Left lung (tissue), 10 donors: ENCODE measurements around the gene ROBO2. TPM values are rescaled to one million over a fixed set of nuclear protein-coding genes. Genes with fewer than 3 reads are reported as not detected.

Experiments
- ATAC-seq: fragments of 200-7000 bp; cut with Tn5 transposase; one replicate; pipeline ENCODE4 v1.9.1; 2020; ENCODE audit warnings: moderate library complexity
- DNase-seq, 4 donors: peaks; one replicate each; pipeline ENCODE4 v3.0.0-alpha.2; 2013 to 2020
- H3K27ac ChIP-seq, 2 donors: fragments of 200-600 bp; sonication (generic) in 1 of 2; one replicate each; pipeline versions ENCODE4 v1.5.0 to v1.8.0; 2020 to 2021
- H3K27me3 ChIP-seq, 2 donors: fragments of 200-600 bp; sonication (generic) in 1 of 2; one replicate each; pipeline versions ENCODE4 v1.5.0 to v1.8.0; 2020 to 2021
- H3K36me3 ChIP-seq, 2 donors: fragments of 200-600 bp; sonication (generic) in 1 of 2; one replicate each; pipeline versions ENCODE4 v1.5.0 to v1.8.0; 2020 to 2021
- H3K4me1 ChIP-seq, 2 donors: fragments of 200-600 bp; one replicate each; pipeline ENCODE4 v1.8.0; 2021
- H3K4me3 ChIP-seq, 2 donors: fragments of 200-600 bp; sonication (generic) in 1 of 2; one replicate each; pipeline versions ENCODE4 v1.5.0 to v1.8.0; 2020 to 2021; ENCODE audit warnings: mild to moderate bottlenecking in 1 of 2
- H3K9me3 ChIP-seq, 2 donors: fragments of 200-600 bp; sonication (generic) in 1 of 2; one replicate each; pipeline versions ENCODE4 v1.5.0 to v1.8.0; 2020 to 2021
- CTCF ChIP-seq, 2 donors: fragments of 200-600 bp; sonication (generic) in 1 of 2; IDR thresholded peaks; one replicate each; pipeline versions ENCODE4 v1.5.0 to v1.8.0; 2021; ENCODE audit warnings: antibody characterized with exemption in 2 of 2
- intact Hi-C, 2 donors: fragments of 100-400 bp; cut with DNase I; formaldehyde crosslinking; loops; one replicate each; pipeline versions ENCODE4 v1.11.2 to v1.14.2; 2022
- polyA plus RNA-seq, 6 donors: library from polyadenylated mRNA; unstranded; fragments of 120-200 nt; gene quantifications; one replicate each; pipeline ENCODE4 v1.2.1, GENCODE V29; 2013; ENCODE audit not compliant: insufficient read length in 6 of 6
- total RNA-seq, 2 donors: library from RNA; stranded (reverse); fragmentation: NEBNext Ultra II Directional; extraction: Animal tissue kit (Norgen Biotek cat#: 25700); gene quantifications; one replicate each; pipeline ENCODE4 v1.2.1, GENCODE V29; 2021
- donor health status: DM: no; HTN: yes; CAD: no.
- donor health status: DM: no; HTN: no; CAD: no.

Gene ROBO2
- total and polyA plus RNA-seq, 8 donors: 4.9 to 66.2 (median 51.1) TPM

DNA sequence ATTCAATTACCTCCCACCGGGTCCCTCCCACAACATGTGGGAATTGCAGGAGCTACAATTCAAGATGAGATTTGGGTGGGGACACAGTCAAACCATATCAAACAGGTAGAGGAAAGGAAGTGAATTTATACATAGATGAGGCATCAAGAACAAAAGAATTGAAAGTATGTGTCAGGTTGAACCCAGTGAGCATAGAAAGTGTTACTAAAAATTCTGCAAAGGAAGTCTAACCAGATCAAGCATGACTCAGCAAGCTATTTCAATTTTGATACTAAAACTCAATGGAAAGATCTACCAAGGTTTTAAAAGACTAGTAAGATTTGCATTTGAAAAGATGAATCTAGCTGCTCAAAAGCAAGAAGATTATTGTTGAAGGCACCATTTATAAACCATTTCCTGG is 323.0 kb downstream of the ROBO2 start:
- Histone ChIP-seq H3K27ac (no peak overlapping the region), H3K4me3 (no peak overlapping the region), H3K9me3 (no peaks in the 10 kb centered on the region), H3K36me3 (no peaks in the 10 kb centered on the region), H3K4me1 (no peaks in the 10 kb centered on the region), H3K27me3 (no peaks in the 10 kb centered on the region)
- TF ChIP-seq CTCF (IDR thresholded peaks at IDR 0.05): no peak
- DNase-seq: no peak
- ATAC-seq: no peak
- intact Hi-C loops: no loop called here

DNA sequence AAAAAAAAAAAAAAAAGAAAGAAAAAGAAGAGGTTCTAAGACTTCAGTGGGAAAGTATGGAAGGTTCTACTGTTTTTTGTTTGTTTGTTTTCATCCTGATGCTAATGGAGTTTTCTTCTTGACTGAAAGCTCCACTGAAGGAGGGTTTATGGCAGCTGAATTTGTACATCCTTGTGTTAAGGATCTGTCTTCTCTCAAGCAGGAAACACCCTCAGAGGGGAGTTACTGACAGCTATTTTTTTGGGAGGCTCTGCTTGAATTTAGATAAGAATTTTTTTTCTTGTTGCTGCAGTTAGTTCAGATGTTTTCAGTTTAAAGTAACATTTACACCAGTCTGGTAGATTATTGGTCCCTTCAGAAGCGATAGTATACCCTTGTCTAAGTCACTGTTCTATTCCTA is 325.3 kb downstream of the ROBO2 start:
- DNase-seq: no peak
- no peak overlapping the region for H3K27ac ChIP-seq
- intact Hi-C loops: no loop called here
- no peaks in the 10 kb centered on the region for H3K27me3 ChIP-seq
- ATAC-seq: no peak
- no peak for TF ChIP-seq CTCF (IDR thresholded peaks at IDR 0.05)
- no peaks in the 10 kb centered on the region for H3K9me3 ChIP-seq
- no peaks in the 10 kb centered on the region for H3K4me1 ChIP-seq
- no peak overlapping the region for H3K4me3 ChIP-seq
- H3K36me3 ChIP-seq: no peaks in the 10 kb centered on the region

- no peak overlapping the region for H3K27ac ChIP-seq
- no peaks in the 10 kb centered on the region for H3K36me3 ChIP-seq
- H3K4me1 ChIP-seq: no peaks in the 10 kb centered on the region
- H3K27me3 ChIP-seq: no peaks in the 10 kb centered on the region
- intact Hi-C loops: no loop called here
- no peaks in the 10 kb centered on the region for H3K9me3 ChIP-seq
- TF ChIP-seq CTCF (IDR thresholded peaks at IDR 0.05): no peak
- no peak overlapping the region for H3K4me3 ChIP-seq
- ATAC-seq (no peak), DNase-seq (no peak)
These were observed 330.5 kb downstream of the ROBO2 start for GRCh38 chr3:77370413-77370812.

DNA sequence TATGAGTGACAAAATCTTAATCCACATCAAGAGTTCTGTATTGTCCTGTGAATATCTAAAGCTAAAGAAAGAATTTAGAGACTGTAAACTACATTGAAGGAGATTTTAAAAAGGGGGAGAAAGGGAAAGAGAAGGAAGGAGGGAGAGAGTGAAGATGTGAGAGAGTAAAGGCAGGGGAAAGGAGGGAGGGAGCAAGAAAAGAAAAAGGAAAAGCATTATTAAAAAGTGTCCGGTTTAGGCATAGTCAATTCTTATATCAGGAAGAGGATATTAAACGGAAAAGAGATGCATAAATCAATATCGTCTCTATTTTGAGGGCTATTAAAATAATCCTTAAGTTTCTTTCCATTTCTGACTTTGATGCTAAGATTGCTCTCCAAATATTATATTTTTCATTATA is 332.1 kb downstream of the ROBO2 start:
- ATAC-seq: no peak

GRCh38 chr3:77372634-77373346 is 332.9 kb downstream of the ROBO2 start:
- Histone ChIP-seq H3K4me1 (no peaks in the 10 kb centered on the region), H3K36me3 (no peaks in the 10 kb centered on the region), H3K27ac (no peak overlapping the region), H3K27me3 (no peaks in the 10 kb centered on the region), H3K9me3 (no peaks in the 10 kb centered on the region), H3K4me3 (no peak overlapping the region)
- no peak for DNase-seq
- TF ChIP-seq CTCF (IDR thresholded peaks at IDR 0.05): no peak
- ATAC-seq: no peak
- intact Hi-C loops: no loop called here

More for the DNA sequence above, 332.1 kb downstream of the ROBO2 start:
- no peak for TF ChIP-seq CTCF (IDR thresholded peaks at IDR 0.05)
- no peaks in the 10 kb centered on the region for H3K9me3 ChIP-seq
- H3K4me3 ChIP-seq: no peak overlapping the region
- intact Hi-C loops: no loop called here
- H3K27ac ChIP-seq: no peak overlapping the region
- no peaks in the 10 kb centered on the region for H3K27me3 ChIP-seq
- no peaks in the 10 kb centered on the region for H3K36me3 ChIP-seq
- no peaks in the 10 kb centered on the region for H3K4me1 ChIP-seq
- DNase-seq: no peak
